Lower leg skin (tissue), 4 donors: ENCODE data around the gene SLC4A4. TPM values are rescaled to one million over a fixed set of nuclear protein-coding genes. Genes with fewer than 3 reads are reported as not detected.

Experiments used
- DNase-seq, 2 donors: peaks; one replicate each; pipeline ENCODE4 v3.0.0-alpha.2; 2019; ENCODE audit warnings: low spot score in 2 of 2
- H3K4me3 ChIP-seq: fragments of 200-600 bp; sonication (generic); 2 replicates; pipeline ENCODE4 v1.5.1; 2017; ENCODE audit warnings: mild to moderate bottlenecking, low read depth; ENCODE audit not compliant: poor library complexity, severe bottlenecking
- POLR2A ChIP-seq, 2 donors: fragments of 450-650 bp; IDR thresholded peaks; one replicate each; pipeline ENCODE4 v1.6.1; 2016 to 2017; ENCODE audit warnings: antibody characterized with exemption in 2 of 2, mild to moderate bottlenecking in 1 of 2, moderate library complexity in 1 of 2
- WGBS, 2 donors: methylation state at CpG; one replicate each; pipeline ENCODE4 v1.1.5; 2018; 5-methylcytosine and 5-hydroxymethylcytosine counted together
- intact Hi-C: fragments of 100-400 bp; cut with DNase I; formaldehyde crosslinking; loops from one replicate; pipeline ENCODE4 v1.15.0; 2023; ENCODE audit warnings: low total_unique reads
- total RNA-seq, 4 donors: library from RNA; depleted of rRNA; stranded (reverse); fragments of >200 nt; gene quantifications; one replicate each; pipeline ENCODE4 v1.1.0, GENCODE V29; 2016
- TF ChIP-seq, protein P1 (sequence below), 3 donors: fragments of 450-650 bp; IDR thresholded peaks; one replicate each; pipeline ENCODE4 v1.5.1; 2016; ENCODE audit warnings: antibody characterized with exemption in 3 of 3, mild to moderate bottlenecking in 3 of 3, moderate library complexity in 2 of 3

SLC4A4 gene
- total RNA-seq, 4 donors from 2014 or later = 0.25 to 0.51 (median 0.47) TPM

DNA sequence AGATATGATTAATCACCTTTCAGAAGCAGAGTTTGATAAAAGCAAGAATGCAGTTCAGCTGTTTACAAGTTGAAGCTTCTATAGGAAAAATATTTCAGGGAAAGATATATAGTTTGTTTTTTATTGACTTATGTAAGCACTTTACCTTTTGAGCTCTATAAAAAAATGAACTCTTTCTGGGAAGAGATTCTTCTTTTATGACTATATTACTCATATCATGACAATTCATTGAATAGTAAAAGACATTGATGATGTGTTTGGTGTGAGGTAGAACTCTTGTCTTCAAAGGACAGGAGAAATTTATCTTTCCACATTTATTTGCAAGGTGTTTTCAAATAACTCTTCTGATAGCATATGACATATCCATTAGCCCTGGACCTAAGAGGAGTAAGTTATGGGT, 156.6 kb downstream of the SLC4A4 start:
- TF ChIP-seq POLR2A (IDR thresholded peaks at IDR 0.05) = no peak
- TF ChIP-seq, protein P1, sequence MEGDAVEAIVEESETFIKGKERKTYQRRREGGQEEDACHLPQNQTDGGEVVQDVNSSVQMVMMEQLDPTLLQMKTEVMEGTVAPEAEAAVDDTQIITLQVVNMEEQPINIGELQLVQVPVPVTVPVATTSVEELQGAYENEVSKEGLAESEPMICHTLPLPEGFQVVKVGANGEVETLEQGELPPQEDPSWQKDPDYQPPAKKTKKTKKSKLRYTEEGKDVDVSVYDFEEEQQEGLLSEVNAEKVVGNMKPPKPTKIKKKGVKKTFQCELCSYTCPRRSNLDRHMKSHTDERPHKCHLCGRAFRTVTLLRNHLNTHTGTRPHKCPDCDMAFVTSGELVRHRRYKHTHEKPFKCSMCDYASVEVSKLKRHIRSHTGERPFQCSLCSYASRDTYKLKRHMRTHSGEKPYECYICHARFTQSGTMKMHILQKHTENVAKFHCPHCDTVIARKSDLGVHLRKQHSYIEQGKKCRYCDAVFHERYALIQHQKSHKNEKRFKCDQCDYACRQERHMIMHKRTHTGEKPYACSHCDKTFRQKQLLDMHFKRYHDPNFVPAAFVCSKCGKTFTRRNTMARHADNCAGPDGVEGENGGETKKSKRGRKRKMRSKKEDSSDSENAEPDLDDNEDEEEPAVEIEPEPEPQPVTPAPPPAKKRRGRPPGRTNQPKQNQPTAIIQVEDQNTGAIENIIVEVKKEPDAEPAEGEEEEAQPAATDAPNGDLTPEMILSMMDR (IDR thresholded peaks at IDR 0.05) = no peak
- H3K4me3 ChIP-seq = no peak overlapping the region
- intact Hi-C loops = no loop called here
- no peak for DNase-seq

DNA sequence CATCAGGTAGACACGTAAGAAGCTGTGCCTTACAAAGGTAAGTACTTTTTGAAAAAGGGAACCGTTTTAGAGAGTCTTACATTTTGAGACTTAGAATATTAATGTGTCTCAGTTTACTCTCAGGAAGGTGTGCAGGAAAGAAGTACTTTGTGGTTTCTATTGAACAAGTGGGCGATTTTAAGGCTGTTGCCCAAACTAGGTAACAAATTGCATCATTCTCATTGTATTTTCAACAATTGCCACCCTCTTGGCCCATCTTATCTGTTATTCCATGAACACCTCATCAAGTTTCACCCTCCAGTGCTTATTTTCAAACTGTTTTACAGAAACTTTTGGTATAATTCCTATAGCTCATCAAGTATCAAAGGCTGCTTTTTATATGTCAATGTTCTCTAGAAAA, 158.3 kb downstream of the SLC4A4 start:
- no peak for DNase-seq
- TF ChIP-seq POLR2A (IDR thresholded peaks at IDR 0.05) = no peak
- TF ChIP-seq, protein P1 (IDR thresholded peaks at IDR 0.05) = no peak
- no peak overlapping the region for H3K4me3 ChIP-seq
- intact Hi-C loops = no loop called here
- WGBS, 2 donors = 79 to 86% methylated on average over 3 of the region's 3 CpGs

DNA sequence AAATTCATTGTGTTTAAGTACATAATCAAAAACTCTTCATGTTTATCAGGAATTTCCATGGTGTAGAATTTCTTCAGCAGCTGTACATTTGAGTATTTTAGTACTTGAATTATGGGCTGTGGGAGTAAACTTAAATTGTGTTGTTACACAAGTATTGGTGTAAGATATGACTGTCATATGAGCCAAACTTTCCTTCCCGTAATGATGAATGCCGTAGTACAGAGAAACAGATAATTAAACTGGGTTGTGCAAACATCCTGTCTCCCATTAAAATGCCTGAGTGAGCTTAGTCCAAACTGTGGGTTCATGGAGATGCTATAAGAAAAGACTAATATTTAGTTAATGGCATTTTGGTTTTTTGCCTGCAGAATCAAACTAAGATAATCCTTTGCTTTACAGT, 159.2 kb downstream of the SLC4A4 start:
- intact Hi-C loops = no loop called here

DNA sequence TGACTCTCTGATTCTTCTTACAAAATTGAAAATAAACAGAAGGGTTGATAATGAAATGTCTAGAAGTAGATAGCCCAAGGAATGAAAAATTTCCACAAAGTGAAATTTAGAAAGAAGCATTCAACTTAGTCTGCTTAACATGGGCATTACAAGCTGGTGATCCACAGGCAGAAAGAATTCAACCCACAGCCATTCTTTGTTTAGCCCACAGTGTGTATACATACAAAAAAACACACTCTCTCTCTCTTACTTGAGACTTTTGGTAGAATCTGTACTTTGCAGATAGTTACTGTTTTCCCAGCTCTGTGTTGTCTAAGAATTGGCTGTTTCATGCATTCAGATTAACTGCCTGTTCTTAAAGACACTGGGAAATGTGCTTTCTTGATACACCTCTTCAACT, 159.8 kb downstream of the SLC4A4 start:
- no peak for TF ChIP-seq POLR2A (IDR thresholded peaks at IDR 0.05)
- TF ChIP-seq, protein P1 (IDR thresholded peaks at IDR 0.05) = no peak
- no peak for DNase-seq
- intact Hi-C loops = no loop called here
- H3K4me3 ChIP-seq = no peak overlapping the region

More for the DNA sequence above, 159.2 kb downstream of the SLC4A4 start:
- no peak overlapping the region for H3K4me3 ChIP-seq
- DNase-seq = no peak
- TF ChIP-seq, protein P1 (IDR thresholded peaks at IDR 0.05) = no peak
- TF ChIP-seq POLR2A (IDR thresholded peaks at IDR 0.05) = no peak
- 47 to 51% methylated on average over 2 of the region's 2 CpGs for WGBS, 2 donors

DNA sequence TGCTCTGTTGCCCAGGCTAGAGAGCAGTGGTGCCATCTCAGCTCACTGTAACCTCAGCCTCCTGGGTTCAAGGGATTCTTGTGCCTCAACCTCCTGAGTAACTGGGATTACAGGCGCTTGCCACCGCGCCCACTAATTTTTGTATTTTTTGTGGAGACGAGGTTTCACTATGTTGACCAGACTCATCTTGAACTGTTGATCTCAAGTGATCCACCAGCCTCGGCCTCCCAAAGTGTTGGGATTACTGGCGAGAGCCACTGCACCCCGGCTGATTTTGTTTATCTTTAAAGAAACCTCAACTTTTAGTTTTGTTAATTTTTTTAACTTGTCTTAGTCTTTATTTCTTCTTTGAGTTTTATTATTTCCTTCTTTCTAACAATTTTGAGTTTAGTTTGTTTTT, 163.2 kb downstream of the SLC4A4 start:
- DNase-seq = no peak
- intact Hi-C loops = no loop called here
- TF ChIP-seq, protein P1 (IDR thresholded peaks at IDR 0.05) = no peak
- TF ChIP-seq POLR2A (IDR thresholded peaks at IDR 0.05) = no peak
- no peak overlapping the region for H3K4me3 ChIP-seq
- 95 to 96% methylated on average over 7 of the region's 7 CpGs for WGBS, 2 donors

DNA sequence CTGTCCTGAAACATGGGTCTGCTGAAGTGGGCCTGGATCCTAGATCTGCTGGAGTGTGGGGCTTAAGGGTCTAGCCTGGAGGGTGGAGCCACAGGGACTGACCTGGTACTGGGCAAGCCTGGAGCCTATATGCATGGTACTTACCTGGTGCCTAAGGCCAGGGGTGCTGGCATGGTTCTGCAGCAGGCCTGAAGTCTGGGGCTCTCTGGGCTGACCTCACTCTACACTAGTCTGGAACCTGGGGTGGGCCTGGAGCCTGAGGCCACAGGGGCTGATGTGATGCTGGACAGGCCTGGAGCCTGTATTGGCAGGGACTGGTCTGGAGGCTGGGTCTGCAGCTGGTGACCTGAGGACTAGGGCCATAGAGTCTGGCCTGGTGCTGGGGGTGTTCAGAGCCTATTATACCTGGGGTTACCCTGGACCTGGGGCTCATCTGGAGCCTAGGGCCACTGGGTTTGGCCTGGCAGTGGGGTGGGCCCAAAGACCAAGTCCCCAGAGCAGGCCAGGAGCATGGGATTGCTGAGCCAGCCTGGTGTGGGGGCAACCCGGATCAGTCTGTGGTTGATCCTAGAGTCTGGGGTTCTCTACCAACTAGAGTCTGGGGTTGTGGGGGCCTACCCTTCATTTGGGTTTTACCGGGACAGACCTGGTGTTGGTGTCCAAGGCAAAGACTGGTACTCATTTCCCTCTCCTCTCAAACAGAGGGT, 179.6 kb downstream of the SLC4A4 start:
- no peak for TF ChIP-seq POLR2A (IDR thresholded peaks at IDR 0.05)
- TF ChIP-seq, protein P1 (IDR thresholded peaks at IDR 0.05) = no peak
- intact Hi-C loops = no loop called here
- no peak for DNase-seq
- H3K4me3 ChIP-seq = no peak overlapping the region
- 93 to 100% methylated on average over 2 of the region's 2 CpGs for WGBS, 2 donors
